ENCODE results near the gene GPR162. TPM values are rescaled to one million over a fixed set of nuclear protein-coding genes. Genes with fewer than 3 reads are reported as not detected.
A peak's percentile ranks its signal among the peaks of the same experiment; 100 is the strongest.

The GPR162 gene
- total RNA-seq, 1 experiment from 2014 or later = 2.4 TPM

DNA sequence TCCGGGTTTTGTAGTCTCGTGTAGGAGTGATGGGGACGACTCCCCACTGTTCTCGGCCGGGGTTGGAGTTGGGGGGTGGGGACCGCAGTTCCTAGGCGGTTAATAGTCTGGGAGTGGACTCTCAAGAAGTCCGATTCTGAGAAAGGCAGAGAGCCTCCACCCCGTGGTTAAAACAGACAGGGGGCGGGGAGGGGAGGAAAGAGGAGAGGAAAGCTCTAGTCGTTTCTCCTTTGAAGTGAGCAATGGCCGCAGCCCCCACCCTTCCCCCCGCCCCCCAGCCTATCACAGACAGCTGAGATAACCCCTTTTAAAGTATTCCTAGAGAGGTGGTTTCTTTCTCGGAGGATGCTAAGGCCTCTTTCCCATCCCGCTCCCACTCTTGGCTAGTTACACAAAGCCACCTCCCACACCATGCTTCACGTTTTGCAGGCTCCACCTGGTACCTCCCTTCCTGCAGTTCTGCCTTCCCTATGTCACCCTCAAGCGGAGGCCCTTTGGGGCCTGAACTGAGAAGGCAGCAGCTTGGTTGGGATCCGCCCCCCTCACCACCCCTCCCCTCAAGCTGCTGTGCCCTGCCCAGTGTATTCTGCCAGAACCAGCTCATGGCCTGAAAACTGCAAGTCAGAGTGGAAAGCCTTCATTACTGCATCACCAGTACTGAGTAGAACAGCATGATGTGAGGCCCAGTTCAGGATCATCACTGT is 31.2 kb downstream of the GPR162 start:
- Histone ChIP-seq H3K9me2 (ENCODE audit: insufficient read depth) (no peaks in the 10 kb centered on the region), H2AFZ (peak overlapping the region; percentile 55; the same call in 1 of the 2 replicates), H3F3A (ENCODE audit: insufficient read depth, low read depth) (peaks cover 24% of the 10 kb centered on the region; the same call in 1 of the 2 replicates), H3K27ac (peak overlapping the region; percentile 66), H3K4me2 (peak overlapping the region; percentile 96), H4K20me1 (ENCODE audit: insufficient read depth) (peaks cover 10% of the 10 kb centered on the region; the same call in 1 of the 2 replicates), H3K36me3 (ENCODE audit: low read depth) (peaks cover 19% of the 10 kb centered on the region), H3K4me1 (replicated peaks; ENCODE audit: insufficient read depth) (peaks cover 25% of the 10 kb centered on the region), H3K79me2 (ENCODE audit: low read depth) (peaks cover 48% of the 10 kb centered on the region), H3K9me3 (ENCODE audit: insufficient read depth, low read depth) (no peaks in the 10 kb centered on the region), H3K27me3 (ENCODE audit: insufficient read depth, low read depth) (no peaks in the 10 kb centered on the region), H3K4me3 (peak overlapping the region; percentile 83)
- no TSS peak for BruUV-seq (replicated peaks)
- DNase-seq = peak; percentile 75 to 88
- POLR2A ChIA-PET (ENCODE audit: unreplicated experiment) = interaction anchor here (0.5 to 3.1 kb wide), 17 partner anchors 14 to 864 kb away, joined by 3 to 31 read pairs (median 4); partner anchors contain the start of genes C12orf57, COPS7A, MLF2 and PTMS
- intact Hi-C loops (cut with micrococcal nuclease; ENCODE audit: unreplicated experiment) = loop anchor here (1.0 to 5.0 kb wide), 8 partner anchors 14 to 286 kb away; partner anchors contain the start of genes LRRC23, MLF2, NOP2 and PTMS
- TF ChIP-seq EZH2 (IDR thresholded peaks at IDR 0.05; ENCODE audit: low read depth) = no peak
- TF ChIP-seq, protein P1, sequence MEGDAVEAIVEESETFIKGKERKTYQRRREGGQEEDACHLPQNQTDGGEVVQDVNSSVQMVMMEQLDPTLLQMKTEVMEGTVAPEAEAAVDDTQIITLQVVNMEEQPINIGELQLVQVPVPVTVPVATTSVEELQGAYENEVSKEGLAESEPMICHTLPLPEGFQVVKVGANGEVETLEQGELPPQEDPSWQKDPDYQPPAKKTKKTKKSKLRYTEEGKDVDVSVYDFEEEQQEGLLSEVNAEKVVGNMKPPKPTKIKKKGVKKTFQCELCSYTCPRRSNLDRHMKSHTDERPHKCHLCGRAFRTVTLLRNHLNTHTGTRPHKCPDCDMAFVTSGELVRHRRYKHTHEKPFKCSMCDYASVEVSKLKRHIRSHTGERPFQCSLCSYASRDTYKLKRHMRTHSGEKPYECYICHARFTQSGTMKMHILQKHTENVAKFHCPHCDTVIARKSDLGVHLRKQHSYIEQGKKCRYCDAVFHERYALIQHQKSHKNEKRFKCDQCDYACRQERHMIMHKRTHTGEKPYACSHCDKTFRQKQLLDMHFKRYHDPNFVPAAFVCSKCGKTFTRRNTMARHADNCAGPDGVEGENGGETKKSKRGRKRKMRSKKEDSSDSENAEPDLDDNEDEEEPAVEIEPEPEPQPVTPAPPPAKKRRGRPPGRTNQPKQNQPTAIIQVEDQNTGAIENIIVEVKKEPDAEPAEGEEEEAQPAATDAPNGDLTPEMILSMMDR (conservative IDR thresholded peaks at IDR 0.05) = no peak
- CTCF ChIA-PET = interaction anchor here (0.5 to 2.0 kb wide), 14 partner anchors 17 to 295 kb away, joined by 3 to 10 read pairs (median 5); partner anchors contain the start of genes MLF2, SPSB2 and ZNF384

GRCh38 chr12:6853626-6854025 is 32.0 kb downstream of the GPR162 start:
- peak overlapping the region; percentile 66 for H3K27ac ChIP-seq

GRCh38 chr12:6854036-6854435 is 32.4 kb downstream of the GPR162 start:
- H3K9me2 ChIP-seq (ENCODE audit: insufficient read depth) = no peaks in the 10 kb centered on the region
- CTCF ChIA-PET = no interaction called here
- H4K20me1 ChIP-seq (ENCODE audit: insufficient read depth) = peaks cover 10% of the 10 kb centered on the region; the same call in 1 of the 2 replicates
- peaks cover 30% of the 10 kb centered on the region for H3K36me3 ChIP-seq (ENCODE audit: low read depth)
- peaks cover 48% of the 10 kb centered on the region for H3K79me2 ChIP-seq (ENCODE audit: low read depth)
- peaks cover 25% of the 10 kb centered on the region for H3K4me1 ChIP-seq (replicated peaks; ENCODE audit: insufficient read depth)
- no peak overlapping the region for H2AFZ ChIP-seq
- H3K27me3 ChIP-seq (ENCODE audit: insufficient read depth, low read depth) = no peaks in the 10 kb centered on the region
- H3K27ac ChIP-seq = no peak overlapping the region
- intact Hi-C loops (cut with micrococcal nuclease; ENCODE audit: unreplicated experiment) = loop anchor here (5.0 kb wide), 2 partner anchors 108 to 287 kb away; partner anchors contain the start of gene NOP2
- no TSS peak for BruUV-seq (replicated peaks)
- H3F3A ChIP-seq (ENCODE audit: insufficient read depth, low read depth) = peaks cover 15% of the 10 kb centered on the region; the same call in 1 of the 2 replicates
- H3K9me3 ChIP-seq (ENCODE audit: insufficient read depth, low read depth) = no peaks in the 10 kb centered on the region
- TF ChIP-seq, protein P1 (conservative IDR thresholded peaks at IDR 0.05) = no peak
- no peak for TF ChIP-seq EZH2 (IDR thresholded peaks at IDR 0.05; ENCODE audit: low read depth)
- POLR2A ChIA-PET (ENCODE audit: unreplicated experiment) = interaction anchor here (0.5 to 0.7 kb wide), 3 partner anchors 87 to 1614 kb away, joined by 3 to 4 read pairs (median 4); no protein-coding TSS in a partner anchor
- H3K4me3 ChIP-seq = peak overlapping the region; percentile 83; the same call in 1 of the 2 replicates
- DNase-seq = no peak
- H3K4me2 ChIP-seq = peak overlapping the region; percentile 96

More at GRCh38 chr12:6853626-6854025, 32.0 kb downstream of the GPR162 start:
- Histone ChIP-seq H3K36me3 (ENCODE audit: low read depth) (peaks cover 28% of the 10 kb centered on the region), H3F3A (ENCODE audit: insufficient read depth, low read depth) (peaks cover 15% of the 10 kb centered on the region; the same call in 1 of the 2 replicates), H3K79me2 (ENCODE audit: low read depth) (peaks cover 48% of the 10 kb centered on the region), H2AFZ (no peak overlapping the region), H3K9me2 (ENCODE audit: insufficient read depth) (no peaks in the 10 kb centered on the region), H4K20me1 (ENCODE audit: insufficient read depth) (peaks cover 10% of the 10 kb centered on the region; the same call in 1 of the 2 replicates), H3K27me3 (ENCODE audit: insufficient read depth, low read depth) (no peaks in the 10 kb centered on the region), H3K4me2 (peak overlapping the region; percentile 96), H3K9me3 (ENCODE audit: insufficient read depth, low read depth) (no peaks in the 10 kb centered on the region), H3K4me1 (replicated peaks; ENCODE audit: insufficient read depth) (peaks cover 25% of the 10 kb centered on the region), H3K4me3 (peak overlapping the region; percentile 83)
- BruUV-seq (replicated peaks) = TSS peak; percentile 25
- CTCF ChIA-PET = interaction anchor here (0.6 to 1.5 kb wide), 3 partner anchors 16 to 191 kb away, joined by 3 to 9 read pairs (median 5); no protein-coding TSS in a partner anchor
- POLR2A ChIA-PET (ENCODE audit: unreplicated experiment) = interaction anchor here (0.6 to 3.1 kb wide), 6 partner anchors 88 to 336 kb away, joined by 3 to 31 read pairs (median 8); partner anchors contain the start of genes C12orf57, MLF2, PTMS and RNU7-1
- TF ChIP-seq, protein P1 (conservative IDR thresholded peaks at IDR 0.05) = no peak
- TF ChIP-seq EZH2 (IDR thresholded peaks at IDR 0.05; ENCODE audit: low read depth) = no peak
- intact Hi-C loops (cut with micrococcal nuclease; ENCODE audit: unreplicated experiment) = loop anchor here (2.0 to 5.0 kb wide), 3 partner anchors 51 to 286 kb away; partner anchors contain the start of genes LRRC23 and NOP2
- no peak for DNase-seq

Measured in PC-9 (cell line).